Measurements from ENCODE around the gene RPL18. TPM values are rescaled to one million over a fixed set of nuclear protein-coding genes. Genes with fewer than 3 reads are reported as not detected.

RPL18 gene
- total and polyA plus RNA-seq, 9 of the 15 experiments (the other 6 are each of a cell fraction or from before 2014, with no cell fraction given): 312 to 2,635 (median 1,653) TPM

DNA sequence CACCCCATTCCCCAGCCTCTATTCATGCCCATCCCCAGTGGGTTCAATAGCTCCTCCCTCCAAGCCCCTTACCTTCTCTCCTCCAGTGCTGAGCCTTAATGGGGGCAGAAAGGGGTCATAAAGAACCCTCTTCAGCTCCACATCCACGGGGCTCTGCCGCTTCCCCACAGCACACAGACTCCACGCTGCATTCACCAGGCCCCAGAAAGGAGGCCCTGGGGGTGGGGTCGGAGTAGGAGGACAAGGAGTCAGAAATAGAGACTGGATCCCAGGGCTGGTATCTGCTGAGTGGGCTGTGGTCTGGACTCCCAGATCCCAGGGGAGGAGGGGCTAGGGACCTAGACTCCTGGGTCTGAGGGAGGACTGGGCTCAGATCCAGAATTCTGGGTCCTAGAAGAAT is 25.4 kb upstream of the RPL18 start:
- peak overlapping the region in 1 of 2 experiments; percentile 40; a peak in 1 of 4 replicates for H3K9ac ChIP-seq (ENCODE audit: insufficient read depth in 1 of 2, low read depth in 2 of 2, low read length in 2 of 2)
- ATAC-seq (no peak), FAIRE-seq (no peak), DNase-seq (ENCODE audit: extremely low read depth in 1 of 4, low spot score in 3 of 4) (no peak)
- peak overlapping the region; percentile 73 for H2AFZ ChIP-seq (ENCODE audit: low read depth, low read length)
- BruUV-seq (replicated peaks): no TSS peak
- no peaks in the 10 kb centered on the region for H4K20me1 ChIP-seq (replicated peaks; ENCODE audit: control insufficient read depth, insufficient read depth, low read length)
- WGBS (ENCODE audit: insufficient coverage, low coverage, missing lambda C conversion rate): 68% methylated on average over 4 of the region's 4 CpGs
- H3K36me3 ChIP-seq (ENCODE audit: control insufficient read depth, insufficient read depth, low read length): no peaks in the 10 kb centered on the region
- no peak overlapping the region for H3K4me3 ChIP-seq
- peaks cover 7% of the 10 kb centered on the region; the same call in 2 of the 3 replicates for H3K79me2 ChIP-seq (ENCODE audit: control insufficient read depth, insufficient read depth, low read length)
- H3K4me2 ChIP-seq (ENCODE audit: insufficient read depth, low read length): peak overlapping the region; percentile 84
- no peak for TF ChIP-seq NFXL1 (CRISPR knock-in tag; IDR thresholded peaks at IDR 0.05)
- TF ChIP-seq ETV1 (tag; conservative IDR thresholded peaks at IDR 0.05; ENCODE audit: low read depth): no peak
- no peak for TF ChIP-seq WHSC1 (IDR thresholded peaks at IDR 0.05; ENCODE audit: low read length)
- no peak for TF ChIP-seq SNIP1 (IDR thresholded peaks at IDR 0.05; ENCODE audit: low read depth)
- TF ChIP-seq ZFP36 (IDR thresholded peaks at IDR 0.05; ENCODE audit: low read depth, low read length, partially characterized antibody): no peak
- TF ChIP-seq ZNF655 (CRISPR knock-in tag; IDR thresholded peaks at IDR 0.05): no peak
- TF ChIP-seq, protein P1, sequence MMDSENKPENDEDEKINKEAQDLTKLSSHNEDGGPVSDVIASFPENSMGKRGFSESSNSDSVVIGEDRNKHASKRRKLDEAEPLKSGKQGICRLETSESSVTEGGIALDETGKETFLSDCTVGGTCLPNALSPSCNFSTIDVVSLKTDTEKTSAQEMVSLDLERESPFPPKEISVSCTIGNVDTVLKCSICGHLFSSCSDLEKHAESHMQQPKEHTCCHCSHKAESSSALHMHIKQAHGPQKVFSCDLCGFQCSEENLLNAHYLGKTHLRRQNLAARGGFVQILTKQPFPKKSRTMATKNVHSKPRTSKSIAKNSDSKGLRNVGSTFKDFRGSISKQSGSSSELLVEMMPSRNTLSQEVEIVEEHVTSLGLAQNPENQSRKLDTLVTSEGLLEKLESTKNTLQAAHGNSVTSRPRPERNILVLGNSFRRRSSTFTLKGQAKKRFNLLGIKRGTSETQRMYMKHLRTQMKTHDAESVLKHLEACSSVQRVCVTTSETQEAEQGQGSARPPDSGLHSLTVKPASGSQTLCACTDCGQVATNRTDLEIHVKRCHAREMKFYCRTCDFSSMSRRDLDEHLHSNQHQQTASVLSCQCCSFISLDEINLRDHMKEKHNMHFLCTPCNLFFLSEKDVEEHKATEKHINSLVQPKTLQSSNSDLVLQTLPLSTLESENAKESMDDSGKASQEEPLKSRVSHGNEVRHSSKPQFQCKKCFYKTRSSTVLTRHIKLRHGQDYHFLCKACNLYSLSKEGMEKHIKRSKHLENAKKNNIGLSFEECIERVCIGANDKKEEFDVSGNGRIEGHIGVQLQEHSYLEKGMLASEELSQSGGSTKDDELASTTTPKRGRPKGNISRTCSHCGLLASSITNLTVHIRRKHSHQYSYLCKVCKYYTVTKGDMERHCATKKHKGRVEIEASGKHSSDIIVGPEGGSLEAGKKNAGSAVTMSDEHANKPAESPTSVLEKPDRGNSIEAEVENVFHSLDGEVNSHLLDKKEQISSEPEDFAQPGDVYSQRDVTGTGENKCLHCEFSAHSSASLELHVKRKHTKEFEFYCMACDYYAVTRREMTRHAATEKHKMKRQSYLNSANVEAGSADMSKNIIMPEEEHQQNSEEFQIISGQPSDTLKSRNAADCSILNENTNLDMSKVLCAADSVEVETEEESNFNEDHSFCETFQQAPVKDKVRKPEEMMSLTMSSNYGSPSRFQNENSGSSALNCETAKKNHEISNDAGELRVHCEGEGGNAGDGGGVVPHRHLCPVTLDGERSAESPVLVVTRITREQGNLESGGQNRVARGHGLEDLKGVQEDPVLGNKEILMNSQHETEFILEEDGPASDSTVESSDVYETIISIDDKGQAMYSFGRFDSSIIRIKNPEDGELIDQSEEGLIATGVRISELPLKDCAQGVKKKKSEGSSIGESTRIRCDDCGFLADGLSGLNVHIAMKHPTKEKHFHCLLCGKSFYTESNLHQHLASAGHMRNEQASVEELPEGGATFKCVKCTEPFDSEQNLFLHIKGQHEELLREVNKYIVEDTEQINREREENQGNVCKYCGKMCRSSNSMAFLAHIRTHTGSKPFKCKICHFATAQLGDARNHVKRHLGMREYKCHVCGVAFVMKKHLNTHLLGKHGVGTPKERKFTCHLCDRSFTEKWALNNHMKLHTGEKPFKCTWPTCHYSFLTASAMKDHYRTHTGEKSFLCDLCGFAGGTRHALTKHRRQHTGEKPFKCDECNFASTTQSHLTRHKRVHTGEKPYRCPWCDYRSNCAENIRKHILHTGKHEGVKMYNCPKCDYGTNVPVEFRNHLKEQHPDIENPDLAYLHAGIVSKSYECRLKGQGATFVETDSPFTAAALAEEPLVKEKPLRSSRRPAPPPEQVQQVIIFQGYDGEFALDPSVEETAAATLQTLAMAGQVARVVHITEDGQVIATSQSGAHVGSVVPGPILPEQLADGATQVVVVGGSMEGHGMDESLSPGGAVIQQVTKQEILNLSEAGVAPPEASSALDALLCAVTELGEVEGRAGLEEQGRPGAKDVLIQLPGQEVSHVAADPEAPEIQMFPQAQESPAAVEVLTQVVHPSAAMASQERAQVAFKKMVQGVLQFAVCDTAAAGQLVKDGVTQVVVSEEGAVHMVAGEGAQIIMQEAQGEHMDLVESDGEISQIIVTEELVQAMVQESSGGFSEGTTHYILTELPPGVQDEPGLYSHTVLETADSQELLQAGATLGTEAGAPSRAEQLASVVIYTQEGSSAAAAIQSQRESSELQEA (IDR thresholded peaks at IDR 0.05; ENCODE audit: low read depth): 0 out of 2 replicates have a peak, but pooled peaks have one; percentile 8
- TF ChIP-seq SAFB2 (IDR thresholded peaks at IDR 0.05; ENCODE audit: borderline replicate concordance, low read depth, low read length, severe bottlenecking): no peak
- H3K9me1 ChIP-seq (ENCODE audit: control insufficient read depth, insufficient read depth, low read length): no peaks in the 10 kb centered on the region
- peaks cover 21 to 44% of the 10 kb centered on the region in 2 experiments; a peak in 4 of 5 replicates for H3K4me1 ChIP-seq (replicated peaks in 1 of 2; ENCODE audit: control insufficient read depth in 2 of 2, insufficient read depth in 2 of 2, low read length in 2 of 2)
- no peaks in the 10 kb centered on the region for H3K9me3 ChIP-seq (replicated peaks; ENCODE audit: control insufficient read depth, insufficient read depth, low read depth, low read length)
- H3K27me3 ChIP-seq (ENCODE audit: control insufficient read depth in 2 of 2, insufficient read depth in 2 of 2, low read length in 2 of 2): no peaks in the 10 kb centered on the region
- in situ Hi-C loops (cut with MboI): loop anchor here (5.0 to 10.0 kb wide), 2 partner anchors 193 to 330 kb away; partner anchors contain the start of gene HSD17B14
- H3K27ac ChIP-seq (ENCODE audit: extremely low read depth, low read depth, low read length): no peak overlapping the region
- intact Hi-C loops (cut with micrococcal nuclease): no loop called here
- POLR2A ChIA-PET: interaction anchor here (0.6 to 1.0 kb wide), 2 partner anchors 103 to 156 kb away, joined by 3 read pairs; no protein-coding TSS in a partner anchor
- CTCF ChIA-PET (ENCODE audit: low intra/inter-chr PET ratio): interaction anchor here (0.8 kb wide), 1 partner anchor 94 kb away, joined by 4 read pairs; no protein-coding TSS in a partner anchor

Measured in K562 (cell line).